Kidney (tissue), 14 donors: ENCODE data around the gene FOXL2. TPM values are rescaled to one million over a fixed set of nuclear protein-coding genes. Genes with fewer than 3 reads are reported as not detected.

Experiments
- DNase-seq, 5 donors: peaks; one replicate each; pipeline ENCODE4 v3.0.0-alpha.2; 2013 to 2020
- FAIRE-seq: peaks from 2 replicates; lab custom pipeline; 2012; peaks lifted over from hg19 to GRCh38; lab: Jason Lieb, UNC
- H3K27ac ChIP-seq, 2 donors: one replicate each; pipeline ENCODE4 v1.7.0; 2013; ENCODE audit warnings: low read depth in 2 of 2, low read length in 2 of 2, inconsistent platforms in 1 of 2
- H3K27me3 ChIP-seq: one replicate; pipeline ENCODE4 v1.7.1; 2013; ENCODE audit warnings: low read length, inconsistent platforms; ENCODE audit not compliant: control insufficient read depth, insufficient read depth
- H3K36me3 ChIP-seq, 3 donors: one replicate each; pipeline versions ENCODE4 v1.7.0 to v1.7.1; 2013; ENCODE audit warnings: low read length in 3 of 3, control low read depth in 1 of 3, inconsistent platforms in 1 of 3; ENCODE audit not compliant: insufficient read depth in 3 of 3, control insufficient read depth in 2 of 3
- H3K4me1 ChIP-seq, 3 donors: one replicate each; pipeline versions ENCODE4 v1.7.0 to v1.7.1; 2013; ENCODE audit warnings: low read length in 3 of 3, inconsistent platforms in 1 of 3, low read depth in 1 of 3; ENCODE audit not compliant: control insufficient read depth in 2 of 3, insufficient read depth in 2 of 3
- H3K4me3 ChIP-seq, 3 donors: one replicate each; pipeline versions ENCODE4 v1.7.0 to v1.8.1; 2013; ENCODE audit warnings: low read length in 3 of 3, control low read depth in 1 of 3, inconsistent platforms in 1 of 3
- H3K9ac ChIP-seq, 3 donors: one replicate each; pipeline versions ENCODE4 v1.7.0 to v1.7.1; 2013; ENCODE audit warnings: low read length in 3 of 3, control low read depth in 1 of 3, inconsistent platforms in 1 of 3
- H3K9me3 ChIP-seq, 3 donors: one replicate each; pipeline versions ENCODE4 v1.7.0 to v1.7.1; 2013; ENCODE audit warnings: low read length in 3 of 3, control low read depth in 1 of 3, inconsistent platforms in 1 of 3; ENCODE audit not compliant: control insufficient read depth in 2 of 3, insufficient read depth in 1 of 3
- intact Hi-C: fragments of 100-400 bp; cut with DNase I; formaldehyde crosslinking; loops from one replicate; pipeline ENCODE4 v1.11.1; 2022
- polyA plus RNA-seq: library from polyadenylated mRNA; stranded (reverse); fragments of 350-450 nt; fragmentation: Illumina TruSeq; extraction: RNeasy Lipid Tissue Mini Kit (QIAGEN cat#74804); gene quantifications from one replicate; pipeline ENCODE4 v1.2.3, GENCODE V29; 2014; ENCODE audit warnings: low read depth, low replicate concordance; ENCODE audit not compliant: insufficient read depth
- total RNA-seq: library from RNA; stranded (reverse); fragmentation: NEBNext Ultra II Directional; extraction: Animal tissue kit (Norgen Biotek cat#: 25700); gene quantifications from one replicate; pipeline ENCODE4 v1.2.1, GENCODE V29; 2021
- TF ChIP-seq, protein P1 (sequence below): IDR thresholded peaks from 3 replicates; pipeline ENCODE4 v1.5.1; 2012; ENCODE audit warnings: mild to moderate bottlenecking, moderate library complexity, borderline replicate concordance; ENCODE audit not compliant: insufficient read depth; ENCODE audit errors: extremely low read depth
- donor health status: control.
- donor health status: control.
- donor health status: control.
- donor health status: control.
- donor health status: control.
- donor health status: DM: yes; HTN: yes; CAD: no.
- donor health status: Normal renal cell carcinoma (clear cell type).

The FOXL2 gene
- total and polyA plus RNA-seq, 2 donors from 2014 or later, result not detected

DNA sequence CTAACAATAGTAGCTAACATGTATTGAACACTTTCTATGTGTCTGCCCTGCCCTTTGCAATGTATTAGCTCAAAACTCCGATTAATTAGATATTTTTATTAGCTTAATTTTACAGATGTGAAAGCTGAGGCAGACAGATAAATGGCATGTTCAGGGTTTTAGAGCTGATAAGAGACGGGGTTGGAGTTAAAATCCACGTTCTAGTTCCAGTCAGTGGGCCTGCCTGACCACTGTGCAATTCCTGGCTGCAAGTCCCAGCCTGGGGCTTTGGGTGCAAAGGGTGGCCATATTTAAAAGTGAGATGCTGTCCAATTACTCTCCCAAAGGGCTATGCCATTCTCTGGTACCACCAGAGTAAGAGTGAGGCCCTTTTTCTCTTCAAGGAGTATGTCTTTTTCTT is 33.2 kb downstream of the FOXL2 start:
- H3K4me1 ChIP-seq, result peaks cover 0 to 6% (median 4%) of the 10 kb centered on the region in 3 donors
- no peaks in the 10 kb centered on the region for H3K27me3 ChIP-seq
- intact Hi-C loops, result no loop called here
- no peak overlapping the region for H3K9ac ChIP-seq
- H3K9me3 ChIP-seq, result no peaks in the 10 kb centered on the region
- TF ChIP-seq, protein P1, sequence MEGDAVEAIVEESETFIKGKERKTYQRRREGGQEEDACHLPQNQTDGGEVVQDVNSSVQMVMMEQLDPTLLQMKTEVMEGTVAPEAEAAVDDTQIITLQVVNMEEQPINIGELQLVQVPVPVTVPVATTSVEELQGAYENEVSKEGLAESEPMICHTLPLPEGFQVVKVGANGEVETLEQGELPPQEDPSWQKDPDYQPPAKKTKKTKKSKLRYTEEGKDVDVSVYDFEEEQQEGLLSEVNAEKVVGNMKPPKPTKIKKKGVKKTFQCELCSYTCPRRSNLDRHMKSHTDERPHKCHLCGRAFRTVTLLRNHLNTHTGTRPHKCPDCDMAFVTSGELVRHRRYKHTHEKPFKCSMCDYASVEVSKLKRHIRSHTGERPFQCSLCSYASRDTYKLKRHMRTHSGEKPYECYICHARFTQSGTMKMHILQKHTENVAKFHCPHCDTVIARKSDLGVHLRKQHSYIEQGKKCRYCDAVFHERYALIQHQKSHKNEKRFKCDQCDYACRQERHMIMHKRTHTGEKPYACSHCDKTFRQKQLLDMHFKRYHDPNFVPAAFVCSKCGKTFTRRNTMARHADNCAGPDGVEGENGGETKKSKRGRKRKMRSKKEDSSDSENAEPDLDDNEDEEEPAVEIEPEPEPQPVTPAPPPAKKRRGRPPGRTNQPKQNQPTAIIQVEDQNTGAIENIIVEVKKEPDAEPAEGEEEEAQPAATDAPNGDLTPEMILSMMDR, result no peak
- no peak overlapping the region for H3K27ac ChIP-seq
- FAIRE-seq, result no peak
- H3K36me3 ChIP-seq, result no peaks in the 10 kb centered on the region
- DNase-seq, result no peak
- no peak overlapping the region for H3K4me3 ChIP-seq

DNA sequence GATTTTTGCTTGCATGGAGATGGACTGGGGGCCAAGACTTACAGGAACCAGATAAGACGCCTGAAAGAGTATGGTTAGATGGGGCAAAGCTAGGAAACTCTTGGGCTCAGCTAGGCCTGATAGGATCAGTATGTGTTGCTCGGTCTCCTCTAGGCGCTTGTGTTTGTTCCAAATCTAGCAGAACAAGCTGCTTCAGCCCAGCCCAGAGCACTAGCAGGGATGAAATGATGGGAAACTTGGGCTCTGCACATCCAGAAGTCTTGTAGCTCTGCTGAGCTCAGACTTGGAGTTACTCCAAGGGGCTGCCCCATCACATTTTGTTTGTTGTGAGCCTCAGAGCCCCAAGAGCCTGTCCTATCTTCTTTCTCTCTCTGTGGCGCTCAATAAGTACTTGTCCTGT is 34.7 kb downstream of the FOXL2 start:
- peaks cover 0 to 6% (median 4%) of the 10 kb centered on the region in 3 donors for H3K4me1 ChIP-seq
- H3K27me3 ChIP-seq, result no peaks in the 10 kb centered on the region
- H3K9me3 ChIP-seq, result no peaks in the 10 kb centered on the region
- no peak for DNase-seq
- no peak for FAIRE-seq
- no peaks in the 10 kb centered on the region for H3K36me3 ChIP-seq
- H3K27ac ChIP-seq, result no peak overlapping the region
- TF ChIP-seq, protein P1, result no peak
- no peak overlapping the region for H3K4me3 ChIP-seq
- intact Hi-C loops, result no loop called here
- no peak overlapping the region for H3K9ac ChIP-seq

DNA sequence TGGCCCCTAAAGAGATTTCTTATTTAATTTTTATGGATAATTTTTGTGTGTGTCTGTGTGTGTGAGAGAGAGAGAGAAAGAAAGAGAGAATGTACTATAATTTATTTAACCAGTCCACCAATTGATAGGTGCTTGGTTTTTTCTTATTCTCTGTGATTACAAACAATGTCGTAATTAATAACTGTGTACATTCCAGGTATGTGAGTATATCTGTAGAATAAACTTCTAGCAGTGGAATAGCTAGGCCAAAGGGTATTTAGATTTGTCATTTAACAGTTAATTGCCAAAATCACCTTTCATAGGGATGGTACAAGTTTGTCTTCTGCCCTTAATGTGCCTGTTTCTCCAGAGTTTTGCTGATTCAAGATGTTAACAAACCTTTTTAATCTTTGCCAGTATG is 35.3 kb downstream of the FOXL2 start:
- intact Hi-C loops, result no loop called here
- Histone ChIP-seq H3K27ac (no peak overlapping the region), H3K27me3 (no peaks in the 10 kb centered on the region), H3K4me3 (no peak overlapping the region), H3K4me1 (peaks cover 0 to 3% (median 2%) of the 10 kb centered on the region in 3 donors), H3K36me3 (no peaks in the 10 kb centered on the region), H3K9ac (no peak overlapping the region), H3K9me3 (no peaks in the 10 kb centered on the region)
- TF ChIP-seq, protein P1, result no peak
- FAIRE-seq (no peak), DNase-seq (no peak)

DNA sequence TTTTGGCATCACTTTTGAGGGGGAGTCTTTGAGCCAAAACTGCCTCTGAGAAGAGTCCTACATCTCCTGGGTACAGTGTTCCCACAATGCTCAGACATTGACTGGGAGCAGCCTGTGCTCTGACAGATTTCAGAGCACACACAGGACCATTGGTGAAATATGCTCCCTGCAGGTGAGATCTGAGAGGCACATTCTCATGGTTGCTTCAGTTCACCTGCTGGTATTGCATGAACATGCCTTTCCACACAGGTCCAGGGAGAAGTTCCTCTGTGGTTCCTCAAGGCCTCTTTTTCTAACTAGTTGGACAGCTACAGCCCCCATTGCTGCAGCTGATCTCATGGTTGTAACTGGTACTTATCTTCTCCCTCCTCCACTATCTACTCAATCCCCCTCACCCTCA is 37.0 kb downstream of the FOXL2 start:
- Histone ChIP-seq H3K27ac (no peak overlapping the region), H3K27me3 (no peaks in the 10 kb centered on the region), H3K4me3 (no peak overlapping the region), H3K9me3 (no peaks in the 10 kb centered on the region), H3K36me3 (no peaks in the 10 kb centered on the region), H3K4me1 (no peaks in the 10 kb centered on the region), H3K9ac (no peak overlapping the region)
- intact Hi-C loops, result no loop called here
- no peak for FAIRE-seq
- TF ChIP-seq, protein P1, result no peak
- no peak for DNase-seq
